GM21528 (cell line): ENCODE results near the gene CAPRIN2.

Experiments
- ATAC-seq: cut with Tn5 transposase; IDR thresholded peaks from one replicate; pipeline ENCODE4 v1.9.1; 2021; ENCODE audit warnings: mild to moderate bottlenecking, moderate library complexity; ENCODE audit not compliant: unreplicated experiment, low FRiP score

Gene CAPRIN2

DNA sequence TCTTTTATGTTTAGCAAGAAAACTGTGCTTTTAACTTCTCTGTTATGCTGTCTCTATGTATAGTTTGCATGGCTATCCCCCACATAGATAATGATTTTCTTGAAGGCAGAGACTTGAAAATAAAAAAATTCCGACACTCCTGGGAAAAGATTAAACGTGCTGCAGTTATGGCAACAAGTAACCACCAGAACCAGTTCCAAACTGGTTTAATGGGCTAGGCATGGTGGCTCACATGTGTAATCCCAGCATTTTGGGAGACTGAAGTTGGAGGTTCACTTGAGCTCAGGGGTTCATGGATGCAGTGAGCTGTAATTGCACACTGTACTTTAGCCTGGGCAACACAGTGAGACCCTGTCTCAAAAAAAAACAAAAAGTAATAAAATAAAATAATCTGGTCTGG, 15.1 kb upstream of the CAPRIN2 start:
- ATAC-seq: no peak

GRCh38 chr12:30764251-30764650, 9.5 kb upstream of the CAPRIN2 start:
- ATAC-seq: no peak

DNA sequence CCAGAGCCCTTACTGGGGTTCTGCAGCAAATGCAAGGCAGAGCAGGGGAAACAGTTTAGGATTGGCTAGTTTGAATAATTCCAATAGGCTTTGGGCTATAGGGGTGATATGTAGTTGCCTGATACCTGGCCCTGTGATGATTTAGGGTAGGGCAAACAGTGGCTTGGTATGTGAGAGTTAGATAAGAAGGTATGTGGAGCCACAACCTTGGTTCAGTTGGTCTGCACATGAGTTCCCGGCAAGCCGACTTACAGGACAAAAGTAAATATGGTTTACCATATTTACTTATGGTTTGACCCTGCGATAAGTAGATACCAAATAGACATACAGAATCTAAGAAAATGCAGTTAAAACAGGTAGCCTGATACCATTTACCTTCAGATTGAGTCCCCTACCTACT, 8.3 kb upstream of the CAPRIN2 start:
- no peak for ATAC-seq

- ATAC-seq: no peak
Measured at GRCh38 chr12:30761730-30762129, 7.0 kb upstream of the CAPRIN2 start.

GRCh38 chr12:30757316-30757715, 2.6 kb upstream of the CAPRIN2 start:
- ATAC-seq: no peak

DNA sequence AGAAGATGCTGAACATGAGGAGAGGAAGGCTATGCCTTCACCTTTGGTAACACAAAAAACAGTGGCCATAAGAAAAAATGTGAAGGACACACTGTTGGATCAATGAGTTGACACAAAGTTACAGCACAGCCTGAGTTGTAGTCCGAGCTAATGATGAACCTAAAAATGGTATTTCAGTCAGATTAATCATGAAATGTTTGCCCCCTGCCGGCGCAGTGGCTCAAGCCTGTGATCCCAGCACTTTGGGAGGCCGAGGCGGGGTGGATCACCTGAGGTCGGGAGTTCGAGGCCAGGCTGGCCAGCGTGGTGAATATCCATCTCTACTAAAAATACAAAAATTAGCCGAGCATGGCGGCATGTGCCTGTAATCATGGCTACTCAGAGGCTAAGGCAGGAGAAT, 1.3 kb upstream of the CAPRIN2 start:
- no peak for ATAC-seq

- no peak for ATAC-seq
Measured at GRCh38 chr12:30755395-30755762, 628 bp upstream of the CAPRIN2 start.

DNA sequence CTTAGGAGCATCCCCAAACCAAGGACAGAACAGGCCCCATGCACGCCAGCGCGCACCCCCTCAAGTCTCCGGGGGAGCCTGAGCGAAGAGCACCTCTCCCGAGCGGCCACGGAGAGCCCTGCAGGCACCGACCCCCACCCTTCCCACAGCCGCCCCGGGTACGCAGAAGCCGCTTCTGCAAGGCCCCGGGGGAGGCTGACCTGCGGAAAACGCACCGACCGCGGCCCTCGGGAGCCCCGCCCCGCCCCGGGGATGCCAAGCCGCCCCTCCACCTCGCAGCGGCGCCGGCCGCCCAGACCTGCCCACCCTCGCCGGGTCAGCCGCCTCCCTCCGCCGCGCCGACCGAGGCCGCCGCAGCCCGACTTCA, 385 bp downstream of the CAPRIN2 start:
- ATAC-seq: peak; percentile 41

DNA sequence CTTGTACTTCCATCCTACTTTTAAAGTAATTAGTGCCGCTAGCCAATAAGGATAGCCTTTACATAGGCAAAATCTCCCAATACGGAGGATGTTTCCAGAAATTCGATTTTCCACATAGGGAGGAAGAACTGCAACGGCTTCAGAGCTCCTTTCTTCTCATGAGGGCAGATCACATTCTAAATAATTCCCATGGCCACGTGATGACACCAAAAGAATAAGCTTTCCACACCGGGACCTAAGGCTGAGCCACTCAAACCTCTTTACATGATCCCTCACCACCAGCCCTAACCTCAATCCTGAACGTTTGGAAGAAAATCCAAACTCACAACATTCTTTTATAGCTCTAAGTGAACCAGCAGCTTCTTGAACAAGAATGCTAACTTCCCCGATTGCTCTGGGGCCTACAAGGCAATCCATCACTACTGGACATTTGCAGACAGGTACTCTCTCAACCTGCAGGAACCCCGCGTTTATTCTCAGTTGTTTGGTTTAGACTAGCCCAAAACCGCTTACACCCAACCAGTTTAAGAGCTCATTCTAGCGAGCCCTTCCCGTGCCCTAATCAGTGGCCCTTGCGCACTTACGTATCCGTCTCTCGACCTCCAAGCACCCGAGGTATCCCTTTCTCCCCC, 884 bp downstream of the CAPRIN2 start:
- no peak for ATAC-seq

- no peak for ATAC-seq
Measured at GRCh38 chr12:30753233-30753632, 1.5 kb downstream of the CAPRIN2 start.

DNA sequence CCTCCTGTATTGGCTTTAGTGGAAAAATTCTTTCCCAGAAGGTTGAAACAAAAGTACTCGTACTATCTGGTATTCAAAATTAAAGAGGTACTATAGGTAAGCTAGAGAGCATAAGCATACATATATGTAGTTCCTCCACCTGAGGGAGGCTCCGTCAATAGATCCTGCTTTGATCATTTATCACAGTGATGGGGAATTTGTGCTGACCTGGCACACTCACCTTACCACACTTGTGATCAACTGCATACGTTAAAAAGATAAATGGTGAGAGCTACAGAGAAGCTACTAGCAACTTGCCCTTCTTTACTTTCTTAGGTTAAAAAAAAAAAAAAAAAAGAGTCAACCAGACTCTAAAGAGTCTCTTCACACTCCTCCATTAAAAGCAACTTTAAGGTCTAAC, 2.5 kb downstream of the CAPRIN2 start:
- no peak for ATAC-seq

GRCh38 chr12:30748147-30748546, 6.6 kb downstream of the CAPRIN2 start:
- no peak for ATAC-seq

GRCh38 chr12:30746190-30746589, 8.6 kb downstream of the CAPRIN2 start:
- ATAC-seq: no peak

- ATAC-seq: no peak
Measured at GRCh38 chr12:30744321-30744720, 10.4 kb downstream of the CAPRIN2 start.

GRCh38 chr12:30740274-30740673, 14.5 kb downstream of the CAPRIN2 start:
- no peak for ATAC-seq

- no peak for ATAC-seq
Measured at GRCh38 chr12:30739020-30739419, 15.7 kb downstream of the CAPRIN2 start.

DNA sequence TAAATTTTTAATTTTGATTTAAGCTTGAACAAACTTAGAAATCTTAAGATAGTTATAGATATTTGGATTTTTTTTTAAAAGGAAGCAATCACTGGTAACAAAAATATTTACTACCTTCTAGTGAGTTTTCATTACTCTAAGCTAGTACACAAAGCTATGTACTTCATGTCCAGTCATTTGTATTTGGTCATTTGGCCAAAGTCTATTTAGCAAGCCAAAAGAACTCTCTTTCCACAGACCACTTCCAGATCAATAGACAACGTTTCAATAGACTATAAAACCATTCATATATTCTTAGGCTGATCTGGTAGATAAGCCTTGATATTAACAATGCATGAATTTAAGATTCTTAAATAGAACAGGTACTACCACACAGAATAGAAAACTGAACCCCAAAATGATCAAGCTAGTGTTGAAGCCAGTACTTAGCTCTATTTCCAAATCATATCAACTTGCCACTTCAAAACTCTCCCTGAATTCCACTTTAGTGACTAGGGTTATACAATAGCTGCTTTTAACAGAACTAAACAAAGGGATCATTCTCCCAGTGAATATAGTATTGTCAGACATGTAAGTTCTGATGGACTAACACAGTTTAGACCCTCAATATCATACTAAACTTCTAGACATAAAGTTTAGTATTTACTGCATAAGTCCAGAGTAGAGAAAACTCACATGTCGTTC, 21.7 kb downstream of the CAPRIN2 start:
- ATAC-seq: no peak

DNA sequence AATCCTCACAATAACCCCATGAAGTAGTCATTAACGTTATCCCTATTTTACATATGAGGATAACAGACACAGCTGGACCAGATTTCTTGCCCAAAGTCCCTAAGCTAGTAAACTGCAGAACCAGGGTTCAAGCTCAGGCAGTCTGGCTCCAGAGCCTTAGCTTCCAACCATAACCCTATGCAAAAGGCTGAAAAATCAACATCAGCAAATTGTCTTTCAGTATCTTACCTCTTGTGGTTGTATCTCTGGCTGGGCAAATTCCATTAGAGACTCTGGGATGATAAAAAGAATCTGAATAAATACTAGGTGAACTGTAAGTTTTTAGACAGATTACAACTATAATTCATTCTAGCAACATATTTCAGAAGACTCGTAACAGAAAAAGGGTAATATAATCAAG, 24.7 kb downstream of the CAPRIN2 start:
- no peak for ATAC-seq

- ATAC-seq: no peak
Measured at GRCh38 chr12:30729547-30729946, 25.2 kb downstream of the CAPRIN2 start.

GRCh38 chr12:30726647-30727046, 28.1 kb downstream of the CAPRIN2 start:
- ATAC-seq: no peak

DNA sequence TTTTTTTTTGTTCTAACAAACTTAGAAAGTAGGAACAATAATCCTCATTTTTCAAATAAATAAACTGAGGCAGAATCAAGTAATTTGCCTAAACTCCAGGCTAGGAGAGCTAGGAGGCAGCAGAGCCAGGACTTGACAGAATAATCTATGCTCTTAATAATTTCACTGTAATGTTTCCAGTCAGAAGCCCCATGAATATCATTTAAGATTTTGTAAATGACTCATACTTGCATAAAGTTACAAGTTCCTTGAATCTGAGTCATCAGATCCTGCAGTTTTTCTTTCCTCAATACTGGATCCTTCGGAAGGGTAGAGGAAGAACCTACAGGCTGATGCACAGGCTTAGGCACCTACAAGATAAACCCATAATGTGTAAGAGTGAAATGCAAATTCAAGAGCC, 29.0 kb downstream of the CAPRIN2 start:
- no peak for ATAC-seq

DNA sequence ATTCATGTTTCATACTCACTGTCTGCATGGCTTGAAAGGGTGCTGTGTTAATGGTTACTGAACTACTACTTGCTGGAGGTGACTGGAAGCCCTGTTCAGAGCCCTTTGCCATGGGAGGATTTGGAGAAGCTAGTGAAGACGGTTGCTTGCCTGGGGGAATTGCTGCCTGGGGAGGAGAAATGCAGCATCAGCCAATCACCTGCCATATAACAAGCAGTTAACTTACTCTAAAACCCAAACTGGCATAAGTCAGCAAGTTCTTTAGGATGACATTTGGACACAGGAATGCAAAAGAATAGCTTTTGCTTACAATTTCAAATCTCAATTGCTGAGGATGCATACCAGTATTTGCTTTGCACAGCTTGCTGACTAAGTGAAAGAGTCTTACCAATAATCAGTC, 35.7 kb downstream of the CAPRIN2 start:
- no peak for ATAC-seq
